ENCODE results near the gene ZNF385C.

Gene ZNF385C

GRCh38 chr17:42077755-42078154 lies 20.5 kb downstream of the ZNF385C start:
- no peak for DNase-seq (ENCODE audit: low read depth)

- no peak for DNase-seq (ENCODE audit: low read depth)
Measured at GRCh38 chr17:42076797-42077559, 21.3 kb downstream of the ZNF385C start.

- no peak for DNase-seq (ENCODE audit: low read depth)
Measured at GRCh38 chr17:42075789-42076188, 22.5 kb downstream of the ZNF385C start.

- DNase-seq (ENCODE audit: low read depth), result no peak
Measured at GRCh38 chr17:42072323-42073187, 25.7 kb downstream of the ZNF385C start.

- DNase-seq (ENCODE audit: low read depth), result no peak
Measured at GRCh38 chr17:42071810-42072209, 26.5 kb downstream of the ZNF385C start.

- no peak for DNase-seq (ENCODE audit: low read depth)
Measured at GRCh38 chr17:42068979-42069378, 29.3 kb downstream of the ZNF385C start.

- DNase-seq (ENCODE audit: low read depth), result peak; percentile 48
Measured at GRCh38 chr17:42067371-42068091, 30.7 kb downstream of the ZNF385C start.

- DNase-seq (ENCODE audit: low read depth), result no peak
Measured at GRCh38 chr17:42065201-42065600, 33.1 kb downstream of the ZNF385C start.

- DNase-seq (ENCODE audit: low read depth), result no peak
Measured at GRCh38 chr17:42062681-42063080, 35.6 kb downstream of the ZNF385C start.

GRCh38 chr17:42061646-42062487 lies 36.4 kb downstream of the ZNF385C start:
- no peak for DNase-seq (ENCODE audit: low read depth)

GRCh38 chr17:42060231-42060630 lies 38.0 kb downstream of the ZNF385C start:
- no peak for DNase-seq (ENCODE audit: low read depth)

- no peak for DNase-seq (ENCODE audit: low read depth)
Measured at GRCh38 chr17:42059815-42060214, 38.5 kb downstream of the ZNF385C start.

- no peak for DNase-seq (ENCODE audit: low read depth)
Measured at GRCh38 chr17:42058063-42058462, 40.2 kb downstream of the ZNF385C start.

- DNase-seq (ENCODE audit: low read depth), result no peak
Measured at GRCh38 chr17:42056635-42057034, 41.6 kb downstream of the ZNF385C start.

GRCh38 chr17:42055496-42055895 lies 42.8 kb downstream of the ZNF385C start:
- DNase-seq (ENCODE audit: low read depth), result no peak

- DNase-seq (ENCODE audit: low read depth), result no peak
Measured at GRCh38 chr17:42055027-42055426, 43.2 kb downstream of the ZNF385C start.

GRCh38 chr17:42053731-42054500 lies 44.4 kb downstream of the ZNF385C start:
- no peak for DNase-seq (ENCODE audit: low read depth)

GRCh38 chr17:42052346-42052877 lies 45.9 kb downstream of the ZNF385C start:
- no peak for DNase-seq (ENCODE audit: low read depth)

- DNase-seq (ENCODE audit: low read depth), result no peak
Measured at GRCh38 chr17:42051645-42052044, 46.6 kb downstream of the ZNF385C start.

GRCh38 chr17:42051013-42051400 lies 47.3 kb downstream of the ZNF385C start:
- no peak for DNase-seq (ENCODE audit: low read depth)

Measured in activated T-helper 1 cell treated with Interleukin-2 at 50 U/mL for 16 hours (primary cell).